Measurements from ENCODE around the gene TBPL1. TPM values are rescaled to one million over a fixed set of nuclear protein-coding genes. Genes with fewer than 3 reads are reported as not detected.

The TBPL1 gene
- total RNA-seq, 1 experiment from 2014 or later = 39.7 TPM

- Histone ChIP-seq H3K4me1 (ENCODE audit: control insufficient read depth, insufficient read depth, low read length) (peaks cover 8% of the 10 kb centered on the region), H3K4me3 (ENCODE audit: low read depth in 2 of 2, low read length in 2 of 2) (no peak overlapping the region), H3K36me3 (ENCODE audit: control insufficient read depth, insufficient read depth, low read length) (no peaks in the 10 kb centered on the region), H3K27ac (ENCODE audit: low read length) (no peak overlapping the region), H3K9me3 (ENCODE audit: control insufficient read depth, insufficient read depth, low read depth, low read length) (no peaks in the 10 kb centered on the region), H3K27me3 (ENCODE audit: control insufficient read depth, insufficient read depth, low read length) (no peaks in the 10 kb centered on the region)
- no peak for TF ChIP-seq POLR2AphosphoS5 (IDR thresholded peaks at IDR 0.05; ENCODE audit: low read depth, low read length)
- ChIA-PET POLR2A (interaction anchor here (0.6 kb wide), 1 partner anchor 18 kb away, joined by 3 read pairs; no protein-coding TSS in a partner anchor), CTCF (no interaction called here)
- ATAC-seq (no peak), DNase-seq (ENCODE audit: low read depth, low spot score) (no peak)
- intact Hi-C loops (cut with micrococcal nuclease; ENCODE audit: unreplicated experiment) (no loop called here), in situ Hi-C loops (cut with HindIII; ENCODE audit: low pct_unique_long_range_greater_than_20kb, low sequenced_read_pairs) (no loop called here)
- BruUV-seq (replicated peaks) = no TSS peak
These were observed 42.7 kb downstream of the TBPL1 start for GRCh38 chr6:133995758-133996157.

- Histone ChIP-seq H3K4me3 (ENCODE audit: low read depth in 2 of 2, low read length in 2 of 2) (no peak overlapping the region), H3K27me3 (ENCODE audit: control insufficient read depth, insufficient read depth, low read length) (no peaks in the 10 kb centered on the region), H3K4me1 (ENCODE audit: control insufficient read depth, insufficient read depth, low read length) (peaks cover 5% of the 10 kb centered on the region; the same call in 1 of the 2 replicates), H3K36me3 (ENCODE audit: control insufficient read depth, insufficient read depth, low read length) (no peaks in the 10 kb centered on the region), H3K9me3 (ENCODE audit: control insufficient read depth, insufficient read depth, low read depth, low read length) (no peaks in the 10 kb centered on the region), H3K27ac (ENCODE audit: low read length) (no peak overlapping the region)
- TF ChIP-seq REST (IDR thresholded peaks at IDR 0.05; ENCODE audit: insufficient read depth in 1 of 2, low read depth in 2 of 2, low read length in 1 of 2) (no peak), POLR2AphosphoS5 (IDR thresholded peaks at IDR 0.05; ENCODE audit: low read depth, low read length) (no peak), TCF7L2 (IDR thresholded peaks at IDR 0.05; ENCODE audit: low read depth, low read length) (no peak), CTCF (IDR thresholded peaks at IDR 0.05) (no peak), SIN3A (IDR thresholded peaks at IDR 0.05; ENCODE audit: borderline replicate concordance, insufficient read depth, low read depth, low read length) (no peak)
- POLR2A ChIA-PET = no interaction called here
- DNase-seq (ENCODE audit: low read depth, low spot score) (no peak), ATAC-seq (no peak)
- in situ Hi-C loops (cut with HindIII; ENCODE audit: low pct_unique_long_range_greater_than_20kb, low sequenced_read_pairs) (no loop called here), intact Hi-C loops (cut with micrococcal nuclease; ENCODE audit: unreplicated experiment) (no loop called here)
- CTCF ChIA-PET = no interaction called here
- BruUV-seq (replicated peaks) = no TSS peak
These were observed 44.2 kb downstream of the TBPL1 start for GRCh38 chr6:133997267-133997666.

- POLR2A ChIA-PET = no interaction called here
- DNase-seq (ENCODE audit: low read depth, low spot score) = no peak
- Histone ChIP-seq H3K36me3 (ENCODE audit: control insufficient read depth, insufficient read depth, low read length) (no peaks in the 10 kb centered on the region), H3K27me3 (ENCODE audit: control insufficient read depth, insufficient read depth, low read length) (no peaks in the 10 kb centered on the region), H3K27ac (ENCODE audit: low read length) (no peak overlapping the region), H3K9me3 (ENCODE audit: control insufficient read depth, insufficient read depth, low read depth, low read length) (no peaks in the 10 kb centered on the region), H3K4me3 (ENCODE audit: low read depth in 2 of 2, low read length in 2 of 2) (no peak overlapping the region), H3K4me1 (ENCODE audit: control insufficient read depth, insufficient read depth, low read length) (peaks cover 5% of the 10 kb centered on the region)
- no TSS peak for BruUV-seq (replicated peaks)
- in situ Hi-C loops (cut with HindIII; ENCODE audit: low pct_unique_long_range_greater_than_20kb, low sequenced_read_pairs) (no loop called here), intact Hi-C loops (cut with micrococcal nuclease; ENCODE audit: unreplicated experiment) (no loop called here)
- no peak for ATAC-seq
- CTCF ChIA-PET = no interaction called here
- TF ChIP-seq CTCF (IDR thresholded peaks at IDR 0.05) (no peak), TCF7L2 (IDR thresholded peaks at IDR 0.05; ENCODE audit: low read depth, low read length) (no peak), POLR2AphosphoS5 (IDR thresholded peaks at IDR 0.05; ENCODE audit: low read depth, low read length) (no peak), REST (IDR thresholded peaks at IDR 0.05; ENCODE audit: insufficient read depth in 1 of 2, low read depth in 2 of 2, low read length in 1 of 2) (no peak), SIN3A (IDR thresholded peaks at IDR 0.05; ENCODE audit: borderline replicate concordance, insufficient read depth, low read depth, low read length) (no peak)
These were observed 46.3 kb downstream of the TBPL1 start for GRCh38 chr6:133999305-133999704.
